ENCODE data around the gene GALNT13.

GALNT13 gene

DNA sequence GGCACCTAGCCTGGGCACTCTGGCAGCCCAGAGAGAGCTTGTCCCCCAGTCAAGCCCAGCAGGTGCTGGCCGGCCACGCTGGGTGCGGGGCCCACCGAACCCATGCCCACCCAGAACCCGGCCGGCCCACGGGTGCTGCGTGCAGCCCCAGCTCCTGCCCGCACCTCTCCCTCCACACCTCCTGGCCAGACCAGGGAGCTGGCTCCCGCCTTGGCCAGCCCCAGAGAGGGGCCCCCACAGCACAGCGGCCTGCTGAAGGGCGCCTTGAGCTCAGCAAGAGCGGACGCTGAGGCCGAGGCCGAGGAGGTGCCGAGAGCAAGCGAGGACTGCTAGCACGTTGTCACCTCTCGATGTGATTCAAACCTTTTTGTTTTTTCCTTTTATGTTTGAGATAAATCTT is 419.8 kb downstream of the GALNT13 start:
- Histone ChIP-seq H3K27me3 (no peaks in the 10 kb centered on the region), H3K4me1 (no peaks in the 10 kb centered on the region), H3K27ac (no peak overlapping the region), H3K9ac (no peak overlapping the region), H3K9me3 (replicated peaks in 1 of 11) (peaks cover 21 to 53% (median 47%) of the 10 kb centered on the region in 11 experiments), H4K20me1 (no peaks in the 10 kb centered on the region), H3K36me3 (no peaks in the 10 kb centered on the region; a peak in 1 of 22 replicates), H3K4me3 (no peak overlapping the region), H3K4me2 (no peak overlapping the region)
- no peak for TF ChIP-seq Cebpa-rat (IDR thresholded peaks at IDR 0.05)

DNA sequence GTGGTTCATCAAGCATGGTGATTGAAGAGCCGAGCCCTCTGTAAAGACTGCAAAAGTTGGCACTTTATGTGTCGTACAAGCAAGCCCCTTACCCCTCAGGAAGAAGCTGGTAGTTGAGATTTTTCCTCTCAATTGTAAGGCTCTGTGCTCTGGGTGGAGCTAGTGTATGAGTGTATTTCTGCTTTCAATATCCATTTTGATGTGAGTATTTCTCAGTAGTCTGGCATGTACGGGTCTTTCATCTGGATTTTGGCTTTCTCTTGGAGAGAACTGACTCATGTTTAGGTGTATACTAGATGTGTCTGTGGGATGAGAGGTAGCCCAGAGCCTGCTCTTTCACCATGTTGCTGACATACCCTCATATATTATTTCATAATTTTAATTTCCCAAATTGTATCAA is 420.2 kb downstream of the GALNT13 start:
- H3K9me3 ChIP-seq (replicated peaks in 1 of 11): peaks cover 21 to 49% (median 44%) of the 10 kb centered on the region in 11 experiments
- H3K36me3 ChIP-seq: no peaks in the 10 kb centered on the region; a peak in 1 of 22 replicates
- H3K27me3 ChIP-seq: no peaks in the 10 kb centered on the region
- H3K4me3 ChIP-seq: no peak overlapping the region
- H3K27ac ChIP-seq: no peak overlapping the region
- no peak overlapping the region for H3K9ac ChIP-seq
- no peaks in the 10 kb centered on the region for H3K4me1 ChIP-seq
- TF ChIP-seq Cebpa-rat (IDR thresholded peaks at IDR 0.05): no peak
- H4K20me1 ChIP-seq: no peaks in the 10 kb centered on the region
- H3K4me2 ChIP-seq: no peak overlapping the region

DNA sequence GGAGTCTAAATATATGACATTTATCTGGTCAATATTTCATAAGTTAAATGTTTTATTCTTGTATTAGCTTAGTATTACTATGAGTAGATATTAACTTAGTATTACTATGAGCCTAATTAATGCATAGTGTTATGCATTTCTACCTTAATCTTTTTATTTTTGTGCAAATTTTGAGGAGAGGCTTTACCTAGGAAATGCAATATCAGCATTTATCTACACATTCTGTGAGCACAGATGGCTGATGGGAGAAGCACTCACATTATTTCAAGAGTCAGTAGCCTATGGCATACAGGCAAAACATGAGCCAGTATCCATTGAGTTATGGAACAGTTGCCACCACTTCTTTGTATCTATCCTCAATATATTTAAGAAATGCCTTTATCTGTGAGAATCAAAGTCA is 422.1 kb downstream of the GALNT13 start:
- no peak overlapping the region for H3K4me2 ChIP-seq
- peaks cover 12 to 30% (median 28%) of the 10 kb centered on the region in 11 experiments for H3K9me3 ChIP-seq (replicated peaks in 1 of 11)
- no peaks in the 10 kb centered on the region for H3K4me1 ChIP-seq
- no peaks in the 10 kb centered on the region; a peak in 1 of 22 replicates for H3K36me3 ChIP-seq
- no peaks in the 10 kb centered on the region for H3K27me3 ChIP-seq
- no peak overlapping the region for H3K9ac ChIP-seq
- H3K4me3 ChIP-seq: no peak overlapping the region
- TF ChIP-seq Cebpa-rat (IDR thresholded peaks at IDR 0.05): no peak
- no peak overlapping the region for H3K27ac ChIP-seq
- H4K20me1 ChIP-seq: no peaks in the 10 kb centered on the region

DNA sequence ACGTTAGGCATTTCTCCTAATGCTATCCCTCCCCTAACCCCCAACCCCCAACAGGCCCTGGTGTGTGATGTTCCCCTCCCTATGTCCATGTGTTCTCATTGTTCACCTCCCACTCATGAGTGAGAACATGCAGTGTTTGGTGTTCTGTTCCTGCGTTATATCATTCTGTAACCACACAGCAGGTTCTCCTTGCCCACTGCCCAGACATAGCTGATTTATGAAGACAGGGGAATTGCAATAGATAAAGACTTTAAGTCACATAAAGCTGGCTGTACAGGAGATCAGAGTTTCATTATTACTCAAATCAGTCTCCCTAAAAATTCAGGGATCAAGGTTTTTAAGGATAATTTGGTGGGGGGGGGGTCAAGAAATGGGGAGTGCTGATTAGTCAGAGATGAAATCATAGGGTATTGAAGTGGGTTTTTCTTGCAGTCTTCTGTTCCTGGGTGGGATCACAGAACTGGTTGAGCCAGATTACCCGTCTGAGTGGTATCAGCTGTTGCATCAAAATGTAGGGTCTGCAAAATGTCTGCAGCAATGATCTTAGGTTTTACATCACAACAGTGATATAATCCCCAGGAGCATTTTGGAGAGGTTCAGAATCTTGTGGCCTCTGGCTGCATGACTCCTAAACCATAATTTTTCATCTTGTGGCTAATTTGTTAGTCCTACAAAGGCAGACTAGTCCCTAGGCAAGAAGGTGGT is 434.7 kb downstream of the GALNT13 start:
- Histone ChIP-seq H3K4me3 (no peak overlapping the region), H3K4me2 (no peak overlapping the region), H3K9ac (no peak overlapping the region), H4K20me1 (no peaks in the 10 kb centered on the region), H3K27ac (no peak overlapping the region), H3K4me1 (no peaks in the 10 kb centered on the region), H3K27me3 (no peaks in the 10 kb centered on the region), H3K36me3 (no peaks in the 10 kb centered on the region), H3K9me3 (replicated peaks in 1 of 11) (peaks cover 0 to 5% (median 0%) of the 10 kb centered on the region in 11 experiments; a peak in 2 of 22 replicates)
- TF ChIP-seq Cebpa-rat (IDR thresholded peaks at IDR 0.05): no peak

DNA sequence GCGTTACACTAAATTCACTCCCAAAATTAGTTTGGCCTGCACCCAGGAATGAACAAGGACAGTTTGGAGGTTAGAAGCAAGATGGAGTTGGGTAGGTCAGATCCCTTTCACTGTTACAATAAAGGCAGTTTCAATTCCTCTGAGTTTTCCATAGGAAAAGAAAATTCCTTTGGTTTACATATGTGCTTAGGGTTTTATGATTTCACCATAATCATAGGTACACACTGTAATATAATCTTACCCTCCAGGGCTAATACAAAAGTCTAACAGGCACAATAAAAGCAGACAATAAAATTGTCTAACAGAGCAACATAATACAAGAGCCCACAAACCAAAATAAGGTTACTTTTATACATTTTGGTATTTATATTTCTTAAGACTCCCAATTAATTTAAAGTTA is 435.3 kb downstream of the GALNT13 start:
- Histone ChIP-seq H3K9me3 (replicated peaks in 1 of 11) (peaks cover 0 to 5% (median 0%) of the 10 kb centered on the region in 11 experiments; a peak in 2 of 22 replicates), H3K36me3 (no peaks in the 10 kb centered on the region), H3K9ac (no peak overlapping the region), H4K20me1 (no peaks in the 10 kb centered on the region), H3K4me1 (no peaks in the 10 kb centered on the region), H3K4me3 (no peak overlapping the region), H3K27me3 (no peaks in the 10 kb centered on the region), H3K27ac (no peak overlapping the region), H3K4me2 (no peak overlapping the region)
- TF ChIP-seq Cebpa-rat (IDR thresholded peaks at IDR 0.05): no peak

DNA sequence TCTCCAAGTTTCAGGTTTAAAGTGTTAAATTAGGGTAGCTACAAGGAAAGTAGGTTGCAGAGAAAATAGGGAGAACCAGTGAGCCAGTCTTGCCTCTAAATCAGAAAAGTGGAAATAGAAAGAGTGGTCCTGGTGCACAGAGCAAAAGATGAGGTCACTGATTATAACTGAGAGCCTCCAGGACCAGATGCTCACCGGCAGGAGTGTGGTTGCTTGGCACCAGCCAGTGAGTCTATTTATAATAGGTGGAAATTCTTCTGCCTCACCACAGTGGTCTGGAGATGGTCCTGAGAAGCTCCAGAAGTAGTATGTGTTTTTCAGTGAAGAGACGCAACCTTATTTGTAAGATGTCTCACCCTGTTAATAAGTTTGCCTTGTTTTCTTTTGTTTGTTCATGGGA is 452.9 kb downstream of the GALNT13 start:
- H3K9ac ChIP-seq: no peak overlapping the region
- H3K4me3 ChIP-seq: no peak overlapping the region
- H4K20me1 ChIP-seq: no peaks in the 10 kb centered on the region
- H3K27me3 ChIP-seq: no peaks in the 10 kb centered on the region
- no peaks in the 10 kb centered on the region for H3K9me3 ChIP-seq (replicated peaks in 1 of 11)
- TF ChIP-seq Cebpa-rat (IDR thresholded peaks at IDR 0.05): no peak
- no peaks in the 10 kb centered on the region for H3K4me1 ChIP-seq
- H3K36me3 ChIP-seq: no peaks in the 10 kb centered on the region
- H3K4me2 ChIP-seq: no peak overlapping the region
- no peak overlapping the region for H3K27ac ChIP-seq

DNA sequence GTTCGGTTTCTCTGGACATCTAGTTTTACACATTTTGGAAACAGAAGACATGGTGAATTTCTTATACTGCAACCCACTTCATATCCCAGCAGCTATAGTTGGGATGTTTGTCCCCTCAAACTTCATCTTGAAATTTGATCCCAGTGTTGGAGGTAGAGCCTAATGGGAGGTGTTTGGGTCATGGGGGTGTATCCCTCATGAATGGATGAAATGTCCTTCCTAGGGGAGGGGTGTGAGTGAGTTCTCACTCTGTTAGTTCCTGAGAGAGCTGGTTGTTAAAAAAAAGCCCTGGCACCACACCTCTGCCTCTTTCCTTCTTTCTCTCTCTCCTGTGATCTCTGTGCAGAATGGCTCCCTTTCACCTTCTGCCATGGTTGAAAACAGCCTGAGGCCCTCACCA is 457.8 kb downstream of the GALNT13 start:
- H3K4me3 ChIP-seq: no peak overlapping the region
- no peak for TF ChIP-seq Cebpa-rat (IDR thresholded peaks at IDR 0.05)
- H4K20me1 ChIP-seq: no peaks in the 10 kb centered on the region
- no peak overlapping the region for H3K9ac ChIP-seq
- no peaks in the 10 kb centered on the region for H3K9me3 ChIP-seq (replicated peaks in 1 of 11)
- H3K27ac ChIP-seq: no peak overlapping the region
- no peak overlapping the region for H3K4me2 ChIP-seq
- H3K27me3 ChIP-seq: no peaks in the 10 kb centered on the region
- H3K36me3 ChIP-seq: no peaks in the 10 kb centered on the region
- H3K4me1 ChIP-seq: no peaks in the 10 kb centered on the region

DNA sequence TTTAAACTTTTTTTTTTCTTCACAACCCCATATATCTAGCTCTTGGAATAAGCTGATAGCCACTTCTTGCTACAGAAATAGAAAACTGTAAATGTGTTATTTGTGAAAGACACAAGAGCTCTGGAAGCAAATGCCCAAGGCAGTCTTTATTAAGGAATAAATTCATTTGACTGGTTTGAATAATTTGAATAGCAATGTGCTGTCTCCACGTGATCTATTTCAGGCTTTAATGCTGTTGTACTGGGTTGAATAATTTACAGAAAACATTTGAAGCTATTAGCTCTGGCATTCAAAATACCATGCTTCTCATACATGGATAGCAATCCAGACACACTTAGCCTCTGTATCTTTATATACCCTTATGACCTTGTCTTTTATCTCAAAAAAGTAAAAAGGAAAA is 460.1 kb downstream of the GALNT13 start:
- H3K27me3 ChIP-seq: no peaks in the 10 kb centered on the region
- H3K27ac ChIP-seq: no peak overlapping the region
- no peak for TF ChIP-seq Cebpa-rat (IDR thresholded peaks at IDR 0.05)
- H3K4me1 ChIP-seq: no peaks in the 10 kb centered on the region
- H3K4me2 ChIP-seq: no peak overlapping the region
- no peaks in the 10 kb centered on the region for H4K20me1 ChIP-seq
- no peaks in the 10 kb centered on the region for H3K36me3 ChIP-seq
- no peaks in the 10 kb centered on the region for H3K9me3 ChIP-seq (replicated peaks in 1 of 11)
- no peak overlapping the region for H3K9ac ChIP-seq
- H3K4me3 ChIP-seq: no peak overlapping the region

DNA sequence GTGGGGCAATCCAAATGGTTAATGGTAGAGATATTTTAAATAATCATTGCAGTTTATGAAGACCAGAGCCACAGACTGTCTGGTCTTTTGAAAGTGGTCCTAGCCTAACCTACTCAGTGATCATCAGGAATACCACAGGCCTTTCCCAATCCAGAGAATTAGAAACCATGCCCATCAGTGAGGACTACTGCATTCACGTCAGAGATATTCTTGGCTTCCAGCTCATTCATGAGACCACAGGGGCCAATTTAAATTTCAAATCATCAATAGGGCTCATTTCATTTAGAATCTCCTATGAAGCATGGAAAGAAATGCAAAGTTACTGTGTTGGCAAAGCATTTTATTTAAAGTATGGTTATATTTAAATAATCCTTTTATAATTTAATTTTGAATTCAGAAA is 464.5 kb downstream of the GALNT13 start:
- Histone ChIP-seq H3K4me3 (no peak overlapping the region), H3K9ac (no peak overlapping the region), H3K4me2 (no peak overlapping the region), H3K27me3 (no peaks in the 10 kb centered on the region), H3K27ac (no peak overlapping the region), H3K36me3 (no peaks in the 10 kb centered on the region), H3K4me1 (no peaks in the 10 kb centered on the region), H3K9me3 (replicated peaks in 1 of 11) (no peaks in the 10 kb centered on the region), H4K20me1 (no peaks in the 10 kb centered on the region)
- no peak for TF ChIP-seq Cebpa-rat (IDR thresholded peaks at IDR 0.05)

DNA sequence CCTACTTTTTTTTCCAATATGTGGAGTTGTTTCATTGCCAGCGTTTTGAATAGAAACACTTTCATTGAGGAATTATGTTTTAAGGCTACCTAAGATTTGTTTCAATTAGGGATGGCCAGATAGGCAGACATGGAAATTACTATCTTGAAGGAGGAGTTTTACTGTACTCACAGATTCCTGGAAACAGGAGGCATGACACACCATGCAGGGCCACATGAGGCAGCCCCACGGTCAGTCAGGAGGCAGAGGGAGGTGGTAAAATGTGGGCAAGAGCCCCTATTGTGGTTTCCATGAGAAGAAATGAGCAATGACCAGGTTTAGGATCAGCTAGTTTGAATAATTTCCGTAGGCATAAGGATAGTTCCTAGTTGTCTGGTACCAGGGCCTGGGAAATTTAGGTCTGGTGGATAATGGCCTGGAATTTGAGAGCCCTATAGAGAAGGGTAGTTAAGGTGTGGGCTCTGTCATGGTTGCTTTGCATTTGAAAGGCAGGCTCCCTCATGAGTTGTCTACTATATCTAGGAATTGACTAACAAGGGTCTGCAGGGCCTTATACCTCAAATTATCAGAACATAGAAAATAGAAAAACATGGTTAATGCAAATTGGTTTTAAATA is 466.7 kb downstream of the GALNT13 start:
- no peaks in the 10 kb centered on the region for H4K20me1 ChIP-seq
- no peak overlapping the region for H3K27ac ChIP-seq
- H3K4me1 ChIP-seq: no peaks in the 10 kb centered on the region
- no peak for TF ChIP-seq Cebpa-rat (IDR thresholded peaks at IDR 0.05)
- H3K4me3 ChIP-seq: no peak overlapping the region
- no peaks in the 10 kb centered on the region for H3K9me3 ChIP-seq (replicated peaks in 1 of 11)
- no peak overlapping the region for H3K4me2 ChIP-seq
- H3K9ac ChIP-seq: no peak overlapping the region
- H3K27me3 ChIP-seq: no peaks in the 10 kb centered on the region
- H3K36me3 ChIP-seq: no peaks in the 10 kb centered on the region

All from BLaER1 treated with 17β-estradiol and CSF1 and Interleukin-3, amounts not matched to agents 10 nM and 100 nM (cell line).